Measurements from ENCODE around the gene HDAC4.
"Not testable (repeated sequence)": the region's sequence is repeated elsewhere in the genome, so short reads cannot be mapped to it uniquely, and the experiment has no call there.

The HDAC4 gene

GRCh38 chr2:239178484-239178883 is 222.3 kb downstream of the HDAC4 start:
- no peak for DNase-seq

- DNase-seq = no peak
These were observed 222.9 kb downstream of the HDAC4 start for GRCh38 chr2:239177908-239178307.

GRCh38 chr2:239177325-239177724 is 223.5 kb downstream of the HDAC4 start:
- no peak for DNase-seq

GRCh38 chr2:239176138-239176803 is 224.5 kb downstream of the HDAC4 start:
- DNase-seq = not testable (repeated sequence)

GRCh38 chr2:239175181-239175580 is 225.6 kb downstream of the HDAC4 start:
- no peak for DNase-seq

- DNase-seq = no peak
These were observed 227.5 kb downstream of the HDAC4 start for GRCh38 chr2:239173301-239173700.

DNA sequence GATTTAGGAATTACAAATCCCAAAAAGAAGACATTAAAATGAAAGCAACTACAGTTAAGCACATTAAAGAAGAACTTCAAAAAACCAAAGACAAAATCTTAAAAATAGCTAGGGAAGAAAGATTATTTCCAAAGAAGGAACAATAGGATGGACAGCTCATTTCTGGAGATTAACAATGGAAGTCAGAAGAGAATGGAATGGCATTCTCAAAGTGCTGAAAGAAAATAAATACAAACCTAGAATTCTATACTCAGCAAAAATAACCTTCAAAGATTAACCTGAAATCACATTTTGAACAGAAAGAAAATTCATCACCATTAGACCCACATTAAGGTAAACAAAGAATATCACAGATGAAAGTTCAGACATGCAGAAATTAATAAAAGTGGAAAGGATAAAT is 229.2 kb downstream of the HDAC4 start:
- no peak for DNase-seq

DNA sequence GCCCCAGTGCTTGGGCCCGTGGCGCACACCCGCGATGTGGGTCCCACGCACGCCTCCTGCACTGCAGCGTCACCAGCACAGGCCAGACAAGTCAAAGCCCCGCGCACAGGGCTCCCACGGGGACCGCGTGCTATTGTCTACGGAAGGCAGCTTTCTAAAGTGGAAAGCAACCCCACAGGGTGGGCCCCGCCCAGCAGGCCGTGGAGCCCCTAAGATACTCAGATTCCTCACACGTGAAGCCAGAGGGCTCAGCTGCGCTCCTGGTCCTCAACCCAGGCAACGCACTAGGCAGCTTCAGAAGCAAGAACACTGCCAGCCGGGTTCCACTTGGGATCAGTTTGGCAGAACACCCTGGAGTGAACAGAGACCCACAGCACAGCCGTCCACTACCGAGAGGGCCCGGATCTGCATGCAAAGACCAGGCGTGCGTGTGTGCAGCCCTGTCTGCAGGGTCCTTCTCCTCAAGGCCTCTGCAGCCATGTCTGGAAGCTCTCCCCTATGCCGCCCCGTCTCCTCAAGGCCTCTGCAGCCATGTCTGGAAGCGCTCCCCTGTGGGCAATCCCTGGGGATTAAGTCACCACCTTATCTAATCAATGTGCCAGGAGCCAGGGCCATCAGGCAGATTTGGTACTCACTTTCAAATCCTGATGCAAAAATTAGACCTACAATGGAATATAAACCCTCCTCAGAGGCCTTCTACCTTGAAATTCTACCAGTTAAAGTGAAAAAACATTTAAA is 231.3 kb downstream of the HDAC4 start:
- DNase-seq = no peak

DNA sequence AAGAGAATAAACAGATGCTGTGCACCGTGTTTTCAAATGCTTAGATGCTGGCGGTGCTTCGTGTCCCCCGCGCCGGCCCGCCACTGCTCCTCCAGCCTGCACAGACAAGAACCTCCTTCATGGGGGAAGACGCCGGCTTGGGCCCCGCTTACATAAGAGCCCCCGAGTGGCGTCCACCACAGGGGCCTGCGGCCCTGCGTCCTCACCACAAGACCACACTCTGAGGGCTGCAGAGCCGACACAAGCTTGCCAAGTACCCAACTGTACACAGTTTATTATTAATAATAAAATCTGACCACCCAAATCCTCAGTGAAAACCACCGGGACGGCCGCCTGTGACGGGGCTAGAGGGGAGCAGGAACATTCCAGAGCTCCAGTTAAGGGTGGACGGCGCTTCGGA is 232.2 kb downstream of the HDAC4 start:
- DNase-seq = no peak

DNA sequence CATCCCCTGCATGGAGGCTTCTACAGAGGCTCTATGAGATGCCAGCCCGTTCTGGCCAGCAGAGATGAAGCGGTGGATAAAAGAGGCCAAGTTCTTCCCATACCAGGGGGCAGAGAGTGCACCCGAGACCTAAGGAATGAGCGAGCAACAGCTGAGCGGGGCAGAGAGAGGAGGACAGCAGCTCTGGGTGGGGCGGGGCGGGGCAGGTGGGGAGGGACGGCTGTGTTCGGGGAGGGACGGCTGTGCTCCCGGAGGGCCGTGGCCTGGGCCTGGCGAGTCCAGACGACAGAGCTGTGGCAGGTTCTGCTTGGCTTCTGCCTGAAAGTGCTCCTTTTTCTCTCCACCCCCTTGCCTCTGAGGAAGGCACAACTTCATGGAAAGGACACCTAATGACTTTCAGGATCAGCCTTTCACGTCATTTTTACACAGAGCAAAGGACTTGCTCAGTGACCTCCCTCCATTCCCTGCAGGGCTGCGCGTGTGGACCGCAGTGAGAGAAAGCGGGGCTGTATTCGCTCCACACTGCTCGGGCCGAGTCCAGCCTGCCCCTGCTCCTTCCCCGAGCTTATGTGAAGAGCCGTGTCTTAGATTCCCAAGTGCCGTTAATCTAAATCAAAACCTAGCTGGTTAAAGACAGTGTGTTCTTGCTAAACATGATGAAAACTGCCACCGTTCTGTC is 232.9 kb downstream of the HDAC4 start:
- no peak for DNase-seq

DNA sequence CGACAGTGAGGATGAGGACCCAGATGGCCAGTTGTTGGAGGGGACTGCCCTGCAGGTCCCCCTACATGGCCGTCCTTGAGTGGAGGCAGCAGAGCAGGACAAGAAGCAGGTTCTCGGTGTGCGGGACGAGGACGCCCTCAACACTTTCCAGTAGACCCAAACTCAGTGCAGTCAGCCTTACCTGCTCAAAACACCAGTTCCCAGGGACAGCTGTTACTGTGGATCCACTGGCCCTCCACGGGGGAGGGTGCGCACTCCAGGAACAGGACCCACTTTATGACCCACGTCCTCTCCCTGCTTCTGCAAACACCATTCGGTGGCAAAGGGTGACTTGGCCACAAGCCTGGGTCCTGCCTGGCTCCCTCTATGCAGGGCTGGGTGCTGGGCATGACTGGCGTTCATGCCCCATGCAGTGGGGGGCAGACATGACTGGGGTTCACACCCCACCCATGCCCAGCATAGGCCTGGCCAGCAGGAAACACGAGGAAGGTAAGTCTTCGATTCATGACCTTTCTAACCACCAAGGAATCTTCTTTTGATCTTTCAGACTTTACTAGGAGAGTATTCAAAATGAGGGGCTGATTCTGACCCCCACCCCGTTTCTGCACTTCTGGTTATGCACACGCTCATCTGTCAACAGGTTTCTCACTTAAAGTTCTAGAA is 233.7 kb downstream of the HDAC4 start:
- DNase-seq = no peak

DNA sequence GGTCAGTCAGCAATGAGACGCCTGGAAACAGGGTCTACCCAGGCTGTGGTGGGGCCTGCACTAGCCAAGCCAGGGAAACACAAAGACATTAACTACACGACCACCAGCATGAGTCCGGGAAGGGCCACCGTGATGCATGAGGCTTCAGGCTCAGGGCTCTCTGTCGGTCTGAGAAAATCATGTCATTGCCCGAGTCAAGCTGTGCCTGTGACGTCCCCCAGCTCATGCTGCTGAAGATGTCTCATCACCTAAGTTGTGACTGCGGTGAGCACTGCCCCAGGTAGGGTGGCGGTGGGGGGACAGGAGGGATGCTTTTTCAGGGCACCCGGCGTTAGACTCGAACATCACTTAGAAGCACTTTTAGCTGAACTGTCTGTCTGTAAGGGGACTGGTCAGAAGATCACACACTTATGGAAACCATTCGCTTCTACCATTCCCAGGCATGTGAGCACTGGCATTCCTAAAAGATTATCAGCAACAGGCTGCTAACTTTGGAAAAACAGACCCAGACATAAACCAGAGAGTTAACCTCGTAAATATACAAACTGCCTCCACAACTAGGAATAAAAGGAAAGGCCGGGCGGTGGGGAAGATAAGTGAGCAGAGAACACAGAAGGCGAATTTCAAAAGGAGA is 234.5 kb downstream of the HDAC4 start:
- DNase-seq = no peak

DNA sequence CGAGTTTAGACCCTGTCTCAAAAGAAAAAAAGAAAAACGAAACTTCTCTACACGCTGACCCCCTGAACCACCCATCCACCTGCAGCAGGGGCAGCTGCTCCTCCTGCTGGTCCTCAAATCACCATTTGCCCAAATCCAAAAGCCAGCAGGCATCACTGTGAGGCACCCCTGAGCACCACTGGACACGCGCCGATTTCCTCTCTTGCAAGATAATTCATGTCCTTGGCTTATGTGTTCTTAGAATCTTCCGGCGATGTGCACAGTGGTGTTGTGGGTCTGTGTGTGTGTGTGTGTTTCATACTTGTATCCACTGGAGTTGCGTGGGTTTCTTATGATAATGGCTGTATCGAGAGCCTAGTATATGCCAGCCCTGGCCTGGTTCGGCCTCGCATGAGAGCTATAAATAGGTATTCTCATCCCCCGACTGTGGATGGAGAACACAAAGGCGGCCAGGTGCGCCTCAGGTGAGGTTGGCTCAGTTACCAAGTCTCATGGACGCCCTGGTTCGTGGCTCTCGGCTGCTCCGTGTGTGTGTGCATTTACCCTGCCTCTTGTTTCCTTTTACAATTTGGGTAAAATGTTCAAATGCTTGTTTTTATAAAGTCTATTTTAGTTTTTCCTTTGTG is 235.5 kb downstream of the HDAC4 start:
- DNase-seq = no peak

GRCh38 chr2:239164335-239164871 is 236.4 kb downstream of the HDAC4 start:
- no peak for DNase-seq

DNA sequence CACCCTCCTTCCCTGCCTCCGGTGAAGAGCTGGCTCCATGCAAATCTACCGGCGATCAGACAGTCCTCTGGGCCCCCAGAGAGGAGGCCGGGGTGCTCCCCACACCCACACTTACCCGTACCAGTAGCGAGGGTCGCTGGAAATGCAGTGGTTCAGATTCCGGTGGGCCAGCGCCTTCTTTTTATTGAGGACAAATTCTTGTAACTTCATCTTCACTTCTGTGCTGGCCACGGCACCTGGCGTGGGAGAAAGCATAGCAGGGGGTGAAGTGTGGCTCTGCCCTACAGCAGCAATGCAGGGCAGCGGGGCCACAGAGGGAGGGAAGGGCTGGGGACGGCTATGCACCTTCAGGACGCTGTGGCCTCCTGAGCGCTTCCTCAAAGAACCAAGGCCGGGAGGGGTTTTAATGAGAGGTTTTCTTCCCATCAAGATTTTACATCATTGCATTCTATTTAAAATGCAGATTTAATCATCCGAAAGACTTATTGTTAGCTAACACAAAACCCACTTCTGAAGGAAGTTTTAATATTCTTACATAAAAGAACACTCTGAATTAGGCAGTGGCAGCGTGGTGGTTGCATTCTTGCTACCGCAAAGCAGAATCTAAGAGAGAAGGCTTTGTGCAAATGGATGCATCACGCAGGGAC is 237.0 kb downstream of the HDAC4 start:
- no peak for DNase-seq

DNA sequence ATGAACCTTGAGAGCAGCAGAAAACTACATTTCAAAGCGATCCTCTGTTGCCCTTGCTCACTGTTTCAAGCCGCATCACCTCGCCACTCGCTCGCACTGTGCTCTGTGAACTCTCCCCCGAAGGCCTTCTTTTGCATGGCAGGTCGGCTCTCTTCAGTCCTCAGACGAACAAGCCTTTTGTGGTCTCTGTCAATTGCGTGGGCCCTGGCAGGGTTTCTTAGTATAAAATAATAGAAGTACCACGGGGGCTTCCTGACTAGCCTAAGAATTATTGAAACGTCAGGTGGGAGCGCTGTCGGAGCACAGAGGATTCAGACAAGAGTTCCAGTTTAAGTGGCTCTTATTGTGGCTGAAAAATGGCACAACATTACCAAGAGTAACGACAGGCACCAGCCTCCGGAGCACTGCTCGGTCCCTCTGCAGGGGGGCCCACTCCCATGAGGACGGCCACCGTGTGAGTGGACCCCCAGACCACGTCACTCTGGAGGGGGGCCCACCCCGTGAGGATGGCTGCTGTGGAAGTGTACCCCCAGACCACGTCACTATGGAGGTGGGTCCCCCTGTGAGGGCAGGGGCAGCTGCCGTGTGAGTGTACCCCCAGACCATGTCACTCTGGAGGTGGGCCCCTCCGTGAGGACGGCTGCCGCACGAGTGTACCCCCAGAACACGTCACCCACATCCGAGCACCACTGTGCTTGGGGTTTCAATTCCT is 237.7 kb downstream of the HDAC4 start:
- DNase-seq = no peak

GRCh38 chr2:239162141-239162821 is 238.5 kb downstream of the HDAC4 start:
- no peak for DNase-seq

GRCh38 chr2:239161711-239162140 is 239.1 kb downstream of the HDAC4 start:
- no peak for DNase-seq

DNA sequence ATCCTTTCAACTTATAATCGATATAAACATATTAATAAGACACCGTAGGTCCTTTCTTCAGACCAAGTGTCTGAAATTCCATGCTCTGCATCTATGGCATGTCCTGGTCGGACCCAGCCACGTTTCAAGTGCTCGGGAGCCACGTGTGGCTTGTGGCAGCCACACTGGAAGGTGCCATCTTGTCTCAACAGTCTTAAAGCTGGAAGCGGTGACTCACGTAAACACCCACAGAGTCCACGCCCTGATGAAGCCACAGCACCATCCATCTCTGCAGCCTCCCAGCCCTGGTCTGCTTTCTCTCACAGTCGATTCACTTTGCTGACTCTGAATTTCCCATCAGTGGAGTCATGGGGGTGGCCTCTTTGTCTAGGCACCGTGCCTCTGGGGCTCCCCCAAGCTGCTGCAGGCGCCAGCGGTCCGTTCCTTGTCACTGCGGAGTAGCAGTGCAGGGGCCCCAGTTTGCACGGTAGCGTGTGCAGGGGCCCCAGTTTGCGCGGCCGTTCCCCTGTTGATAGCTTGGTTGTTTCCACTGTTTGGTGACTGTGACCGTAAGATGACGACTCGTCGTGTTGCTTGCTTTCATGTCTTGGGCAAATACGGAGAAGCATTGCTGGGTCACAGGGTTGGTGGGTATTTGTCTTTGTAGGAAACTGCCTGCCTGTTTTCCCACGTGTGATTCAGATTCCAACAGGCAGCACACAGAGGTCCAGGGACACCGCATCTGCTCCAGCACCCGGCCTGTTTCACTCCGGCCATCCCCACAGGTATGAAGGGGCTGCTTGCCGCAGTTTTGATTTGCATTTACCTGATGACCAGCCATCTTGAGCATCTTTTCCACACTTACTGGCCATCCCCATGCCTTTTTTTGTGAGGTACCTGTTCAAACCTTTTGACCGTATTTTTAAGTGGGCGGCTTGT is 240.3 kb downstream of the HDAC4 start:
- DNase-seq = no peak
